Ectodermal cell (in vitro differentiated cells): ENCODE results near the gene TEX22.

Experiments used
- H3K27ac ChIP-seq: 2 replicates; pipeline ENCODE4 v1.7.0; 2013; ENCODE audit warnings: mild to moderate bottlenecking, low read depth, low read length; ENCODE audit not compliant: insufficient read depth, poor library complexity, severe bottlenecking
- H3K27me3 ChIP-seq: 2 replicates; pipeline ENCODE4 v1.7.0; 2013; ENCODE audit warnings: mild to moderate bottlenecking, low read length; ENCODE audit not compliant: insufficient read depth, control insufficient read depth, poor library complexity, severe bottlenecking
- H3K36me3 ChIP-seq: one replicate; pipeline ENCODE4 v1.7.0; 2013; ENCODE audit warnings: low read length; ENCODE audit not compliant: control insufficient read depth, insufficient read depth
- H3K4me1 ChIP-seq: one replicate; pipeline ENCODE4 v1.7.0; 2013; ENCODE audit warnings: low read length; ENCODE audit not compliant: control insufficient read depth, insufficient read depth
- H3K4me3 ChIP-seq: 2 replicates; pipeline ENCODE4 v1.7.0; 2013; ENCODE audit warnings: low read depth, low read length, control low read depth; ENCODE audit not compliant: insufficient read depth
- H3K9me3 ChIP-seq: 2 replicates; pipeline ENCODE4 v1.7.0; 2013; ENCODE audit warnings: mild to moderate bottlenecking, low read length, moderate library complexity; ENCODE audit not compliant: control insufficient read depth
- WGBS, 2 experiments: methylation state at CpG; one replicate each; pipeline ENCODE4 v1.1.7; 2013; ENCODE audit warnings: missing lambda C conversion rate in 2 of 2; 5-methylcytosine and 5-hydroxymethylcytosine counted together

Gene TEX22

GRCh38 chr14:105414456-105415371, 16.4 kb downstream of the TEX22 start:
- Histone ChIP-seq H3K9me3 (no peaks in the 10 kb centered on the region), H3K27ac (no peak overlapping the region), H3K4me1 (peaks cover 18% of the 10 kb centered on the region), H3K36me3 (no peaks in the 10 kb centered on the region), H3K4me3 (peak overlapping the region; percentile 49), H3K27me3 (peaks cover 63% of the 10 kb centered on the region)
- 5% methylated on average over 79 of the region's 79 CpGs for WGBS, 2 experiments

GRCh38 chr14:105415481-105416428, 17.4 kb downstream of the TEX22 start:
- 93 to 94% methylated on average over 24 to 25 of the region's 25 CpGs for WGBS, 2 experiments
- peaks cover 52% of the 10 kb centered on the region for H3K27me3 ChIP-seq
- no peaks in the 10 kb centered on the region for H3K9me3 ChIP-seq
- peaks cover 17% of the 10 kb centered on the region for H3K4me1 ChIP-seq
- no peak overlapping the region for H3K4me3 ChIP-seq
- no peak overlapping the region for H3K27ac ChIP-seq
- no peaks in the 10 kb centered on the region for H3K36me3 ChIP-seq

DNA sequence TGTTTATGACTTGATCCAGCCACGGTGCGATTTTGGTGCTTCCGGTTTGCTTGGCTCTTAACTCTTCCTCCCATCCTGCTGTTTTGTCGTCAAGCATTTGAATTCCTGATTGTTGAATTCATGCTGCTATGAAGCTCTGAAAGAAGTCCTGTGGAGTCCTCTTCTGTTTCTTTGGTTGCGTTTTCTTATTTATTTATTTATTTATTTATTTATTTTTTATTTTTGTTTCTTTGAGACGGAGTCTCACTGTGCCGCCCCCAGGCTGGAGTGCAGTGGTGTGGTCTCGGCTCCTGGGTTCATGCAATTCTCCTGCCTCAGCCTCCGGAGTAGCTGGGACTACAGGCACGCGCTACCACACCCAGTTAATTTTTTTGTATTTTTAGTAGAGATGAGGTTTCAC, 18.3 kb downstream of the TEX22 start:
- Histone ChIP-seq H3K36me3 (no peaks in the 10 kb centered on the region), H3K4me1 (peaks cover 19% of the 10 kb centered on the region), H3K27me3 (peaks cover 43% of the 10 kb centered on the region), H3K4me3 (no peak overlapping the region), H3K27ac (no peak overlapping the region), H3K9me3 (no peaks in the 10 kb centered on the region)
- WGBS, 2 experiments, result 92 to 96% methylated on average over 10 of the region's 11 CpGs

- Histone ChIP-seq H3K27me3 (peaks cover 33% of the 10 kb centered on the region), H3K36me3 (no peaks in the 10 kb centered on the region), H3K4me3 (no peak overlapping the region), H3K27ac (no peak overlapping the region), H3K9me3 (no peaks in the 10 kb centered on the region), H3K4me1 (peaks cover 24% of the 10 kb centered on the region)
- 74 to 86% methylated on average over 3 of the region's 3 CpGs for WGBS, 2 experiments
These were observed 19.4 kb downstream of the TEX22 start for GRCh38 chr14:105417690-105418121.

DNA sequence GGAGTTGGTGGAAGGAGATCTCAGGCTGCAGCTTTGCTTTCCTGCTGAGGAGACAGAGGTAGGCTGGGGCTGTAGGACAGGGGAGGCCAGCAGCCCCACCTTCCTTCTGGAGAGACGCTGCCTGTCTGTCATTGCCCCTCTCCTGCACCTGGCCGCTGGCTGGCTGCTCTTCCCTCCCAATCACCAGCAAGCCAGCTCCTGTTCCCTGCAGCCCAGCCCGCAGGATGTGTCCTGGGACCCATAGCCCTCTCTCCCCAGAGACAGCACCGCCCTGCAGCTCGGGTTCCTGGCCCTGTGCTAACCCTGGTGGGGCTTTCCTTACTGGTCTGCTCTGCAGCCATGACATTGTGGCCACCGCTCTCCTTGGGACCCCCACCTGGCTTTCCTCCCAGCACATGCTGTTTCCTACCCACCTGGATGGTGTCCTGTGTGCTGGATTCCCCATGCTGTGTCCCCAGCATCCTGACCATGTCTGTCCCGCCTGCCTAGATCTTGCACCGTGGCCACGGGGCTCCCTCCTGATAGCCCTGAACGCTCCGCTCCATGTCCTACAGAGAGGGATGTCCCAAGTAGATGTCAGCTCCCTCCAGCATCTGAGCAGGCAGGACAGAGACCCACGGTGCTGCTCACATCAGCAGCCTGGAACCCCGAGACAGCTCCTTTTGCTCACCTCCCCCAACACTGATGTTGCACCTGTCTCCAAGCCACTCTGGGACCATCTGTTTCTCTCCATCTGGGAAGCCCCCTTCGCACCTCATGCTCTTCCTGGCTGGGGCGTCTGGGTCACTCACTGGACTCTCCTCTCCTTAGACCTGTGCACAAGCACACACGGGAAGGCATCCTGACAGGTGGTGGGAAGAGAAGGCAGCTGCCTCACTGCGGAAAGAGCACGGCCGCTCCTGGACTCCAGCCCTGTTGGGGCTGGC, 20.2 kb downstream of the TEX22 start:
- WGBS, 2 experiments, result 84 to 86% methylated on average over 19 of the region's 19 CpGs
- Histone ChIP-seq H3K36me3 (no peaks in the 10 kb centered on the region), H3K27me3 (peaks cover 24% of the 10 kb centered on the region), H3K27ac (no peak overlapping the region), H3K9me3 (no peaks in the 10 kb centered on the region), H3K4me3 (peak overlapping the region; percentile 61), H3K4me1 (peaks cover 25% of the 10 kb centered on the region)

DNA sequence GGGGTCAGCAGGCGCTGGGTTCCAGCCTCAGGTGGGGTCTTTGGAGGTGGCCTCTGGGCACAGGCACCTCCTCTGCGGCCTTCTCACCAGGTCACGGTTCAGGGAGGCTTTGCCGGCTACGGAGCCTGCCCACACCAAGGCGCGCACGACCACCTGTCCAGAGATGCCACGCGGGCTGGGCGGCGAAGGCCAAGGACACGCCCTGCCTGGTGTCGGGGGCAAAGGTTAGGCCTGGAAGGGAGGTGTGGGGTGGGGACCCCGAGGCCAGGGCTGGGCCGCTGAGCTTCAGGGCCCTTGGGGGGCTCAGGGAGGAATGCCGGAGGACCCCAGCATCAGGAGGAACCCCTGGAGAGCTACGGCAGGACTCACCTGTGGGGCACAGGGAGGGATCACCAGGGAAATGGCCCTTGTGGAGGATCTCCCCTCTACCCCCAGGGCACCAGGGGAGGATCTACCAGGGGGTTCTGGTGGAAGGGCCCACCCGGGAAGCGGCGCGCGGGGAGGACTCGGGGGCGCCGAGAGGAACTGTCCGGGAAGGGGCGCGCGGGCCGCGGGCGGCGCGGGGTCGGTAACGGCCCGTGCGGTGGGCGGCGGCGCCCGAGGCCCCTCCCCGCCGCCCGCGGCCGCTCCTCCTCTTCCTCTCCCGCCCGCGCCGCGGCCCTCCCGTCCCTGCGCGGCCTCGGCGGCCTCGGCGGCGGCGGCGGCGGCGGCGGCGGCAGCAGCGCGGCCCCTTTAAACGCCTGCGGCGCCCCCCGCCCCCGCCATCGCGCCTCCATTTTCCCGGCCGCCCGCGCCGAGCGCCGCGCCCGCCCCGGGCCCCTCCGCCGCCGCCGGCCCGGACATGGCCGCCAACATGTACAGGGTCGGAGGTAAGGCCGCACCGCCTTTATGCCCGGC, 21.1 kb downstream of the TEX22 start, which contains the start of gene MTA1:
Gene MTA1 (plus strand): TSS at position 633 of the 897 bp plus-strand sequence. CDS start 209 bp downstream, at position 842.
- Histone ChIP-seq H3K9me3 (no peaks in the 10 kb centered on the region), H3K4me3 (peak within 1 kb of the TSS; percentile 76), H3K36me3 (no peaks in the 10 kb centered on the region), H3K27me3 (peaks cover 15% of the 10 kb centered on the region), H3K4me1 (peaks cover 23% of the 10 kb centered on the region), H3K27ac (peak within 1 kb of the TSS; percentile 36)
- WGBS, 2 experiments, result 9% methylated on average over 96 of the region's 96 CpGs

DNA sequence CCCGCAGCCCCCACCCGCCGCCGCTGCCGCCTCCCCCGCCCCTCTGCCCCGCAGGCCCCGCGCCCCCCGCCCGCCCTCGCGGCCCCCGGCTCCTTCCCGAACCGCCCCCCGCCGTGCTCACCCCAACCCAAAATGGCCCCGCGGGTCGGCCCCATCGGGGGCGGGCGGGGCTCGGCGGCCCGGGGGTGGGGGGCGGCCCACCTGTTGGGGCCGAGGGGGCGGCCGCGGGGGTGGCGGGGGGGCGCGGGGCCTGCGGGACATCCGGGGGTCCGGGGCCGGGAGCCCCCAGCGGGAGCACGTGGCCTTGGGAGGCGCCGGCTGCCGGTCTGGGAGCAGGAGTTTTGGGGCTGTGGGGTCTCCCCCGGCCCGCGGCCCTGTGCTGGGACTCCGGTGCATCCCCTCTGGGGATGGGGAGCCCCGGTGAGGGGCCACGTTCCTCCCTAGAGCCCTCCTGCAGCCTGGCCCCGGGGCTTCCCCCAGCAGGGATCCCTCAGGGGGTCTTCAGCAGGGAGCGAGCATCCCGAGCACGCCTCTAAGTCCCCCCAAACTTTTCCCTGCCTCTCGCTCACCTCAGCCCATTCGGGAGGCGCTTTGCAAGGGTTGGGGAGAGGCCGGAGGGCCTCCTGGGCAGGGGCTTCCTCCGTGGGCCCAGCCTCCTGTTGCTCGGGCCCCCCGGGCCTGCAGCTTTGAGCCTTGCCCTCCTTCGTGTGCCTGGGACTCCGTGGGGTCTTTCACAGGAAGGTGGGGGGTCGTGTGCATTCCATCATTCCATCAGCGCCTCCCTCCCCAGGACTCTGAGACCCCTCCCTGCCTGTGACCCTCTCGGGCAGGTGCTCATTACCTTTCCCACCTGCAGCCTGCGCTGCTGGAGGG, 22.0 kb downstream of the TEX22 start:
- Histone ChIP-seq H3K4me1 (peaks cover 22% of the 10 kb centered on the region), H3K9me3 (no peaks in the 10 kb centered on the region), H3K27ac (peak overlapping the region; percentile 36), H3K4me3 (peak overlapping the region; percentile 76), H3K27me3 (peaks cover 7% of the 10 kb centered on the region), H3K36me3 (no peaks in the 10 kb centered on the region)
- 2% methylated on average over 57 to 67 of the region's 67 CpGs for WGBS, 2 experiments

GRCh38 chr14:105420974-105421674, 22.8 kb downstream of the TEX22 start:
- WGBS, 2 experiments, result 63 to 67% methylated on average over 23 of the region's 23 CpGs
- no peaks in the 10 kb centered on the region for H3K9me3 ChIP-seq
- H3K4me1 ChIP-seq, result peaks cover 22% of the 10 kb centered on the region
- H3K27me3 ChIP-seq, result peaks cover 4% of the 10 kb centered on the region
- H3K27ac ChIP-seq, result no peak overlapping the region
- peak overlapping the region; percentile 76 for H3K4me3 ChIP-seq
- H3K36me3 ChIP-seq, result no peaks in the 10 kb centered on the region
